H1 (cell line): Measurements from ENCODE around the gene RBBP8. TPM values are rescaled to one million over a fixed set of nuclear protein-coding genes. Genes with fewer than 3 reads are reported as not detected.

ENCODE experiments used
- CTCF ChIA-PET: fragments of 300-600 bp; sonication (Branson Sonifier 250); formaldehyde crosslinking; loops from one replicate; lab custom pipeline; 2021; ENCODE audit not compliant: partially characterized antibody; lab: Charles Lee
- POLR2A ChIA-PET: fragments of 300-600 bp; sonication (Branson Sonifier 250); formaldehyde crosslinking; loops from one replicate; lab custom pipeline; 2021; ENCODE audit warnings: inconsistent platforms; ENCODE audit not compliant: partially characterized antibody; lab: Charles Lee
- DNase-seq, 2 experiments: peaks; one replicate each; pipeline versions ENCODE4 v3.0.0 to v3.0.0-alpha.2; 2010 to 2022; ENCODE audit warnings: low spot score in 2 of 2, low read depth in 1 of 2, mixed read lengths in 1 of 2
- FAIRE-seq: peaks from 2 replicates; lab custom pipeline; 2011; peaks lifted over from hg19 to GRCh38; lab: Jason Lieb, UNC
- H2AFZ ChIP-seq: 2 replicates; pipeline ENCODE4 v1.8.1; 2012; ENCODE audit warnings: low read length, inconsistent platforms
- H2AK5ac ChIP-seq: 2 replicates; pipeline ENCODE4 v1.6.1; 2013; ENCODE audit warnings: low read depth, low read length
- H2BK120ac ChIP-seq: replicated peaks from 2 replicates; pipeline ENCODE3; 2013; ENCODE audit warnings: low read depth, low read length, inconsistent platforms
- H2BK12ac ChIP-seq: 2 replicates; pipeline ENCODE4 v1.6.1; 2013; ENCODE audit warnings: low read depth, low read length
- H2BK15ac ChIP-seq: 2 replicates; pipeline ENCODE4 v1.6.1; 2013; ENCODE audit warnings: low read length
- H2BK20ac ChIP-seq: 2 replicates; pipeline ENCODE4 v1.6.1; 2013; ENCODE audit warnings: low read length
- H2BK5ac ChIP-seq: 2 replicates; pipeline ENCODE4 v1.6.1; 2013; ENCODE audit warnings: low read depth, low read length
- H3K14ac ChIP-seq: 2 replicates; pipeline ENCODE4 v1.6.1; 2013; ENCODE audit warnings: inconsistent platforms; ENCODE audit not compliant: insufficient read length
- H3K18ac ChIP-seq: 2 replicates; pipeline ENCODE4 v1.6.1; 2013; ENCODE audit warnings: low read length; ENCODE audit errors: extremely low read depth
- H3K23ac ChIP-seq: 2 replicates; pipeline ENCODE4 v1.6.1; 2013; ENCODE audit warnings: inconsistent platforms; ENCODE audit not compliant: insufficient read length
- H3K23me2 ChIP-seq: 2 replicates; pipeline ENCODE4 v1.6.1; 2013; ENCODE audit warnings: low read depth, low read length
- H3K27ac ChIP-seq: 2 replicates; pipeline ENCODE4 v1.6.1; 2011; ENCODE audit warnings: low read depth, low read length, inconsistent platforms
- H3K27me3 ChIP-seq, 4 experiments: replicated peaks in 1 of 4; 1 replicate in 1 of 4; 2 replicates in 3 of 4; pipeline versions ENCODE4 v1.6.1 to v1.8.1; 2011 to 2013; ENCODE audit warnings: low read length in 3 of 4, mild to moderate bottlenecking in 3 of 4, inconsistent platforms in 2 of 4, mixed read lengths in 2 of 4, moderate library complexity in 1 of 4; ENCODE audit not compliant: control insufficient read depth in 3 of 4, insufficient read depth in 3 of 4; ENCODE audit errors: extremely low read depth in 1 of 4
- H3K36me3 ChIP-seq, 4 experiments: 2 replicates each; pipeline versions ENCODE4 v1.6.1 to v1.8.1; 2011 to 2013; ENCODE audit warnings: mild to moderate bottlenecking in 4 of 4, low read length in 3 of 4, moderate library complexity in 2 of 4, control low read depth in 1 of 4, inconsistent platforms in 1 of 4; ENCODE audit not compliant: insufficient read depth in 4 of 4, control insufficient read depth in 2 of 4
- H3K4ac ChIP-seq: replicated peaks from 2 replicates; pipeline ENCODE3; 2013; ENCODE audit warnings: low read length, low read depth, mixed read lengths, inconsistent platforms; ENCODE audit not compliant: insufficient read length
- H3K4me1 ChIP-seq, 4 experiments: replicated peaks in 1 of 4; 1 replicate in 1 of 4; 2 replicates in 3 of 4; pipeline versions ENCODE4 v1.6.1 to v1.8.1; 2011 to 2013; ENCODE audit warnings: low read length in 3 of 4, inconsistent platforms in 2 of 4, mixed read lengths in 1 of 4; ENCODE audit not compliant: insufficient read depth in 4 of 4, control insufficient read depth in 3 of 4
- H3K4me2 ChIP-seq, 2 experiments: 2 replicates each; pipeline versions ENCODE4 v1.6.1 to v1.8.1; 2011 to 2013; ENCODE audit warnings: low read depth in 2 of 2, low read length in 2 of 2, control low read depth in 1 of 2, inconsistent platforms in 1 of 2, mild to moderate bottlenecking in 1 of 2; ENCODE audit not compliant: insufficient read depth in 1 of 2
- H3K4me3 ChIP-seq, 4 experiments: fragments of 200-600, 300-600 bp in 1 of 4; sonication (generic), shearing (Covaris generic), sonication (Bioruptor Twin) in 1 of 4; 2 replicates each; pipeline versions ENCODE4 v1.5.1 to v1.8.1; 2011 to 2016; ENCODE audit warnings: low read length in 4 of 4, low read depth in 3 of 4, control low read depth in 2 of 4, inconsistent platforms in 2 of 4, mild to moderate bottlenecking in 2 of 4, mixed read lengths in 1 of 4, moderate library complexity in 1 of 4; ENCODE audit not compliant: insufficient read depth in 2 of 4; ENCODE audit errors: extremely low read depth in 1 of 4
- H3K56ac ChIP-seq: replicated peaks from 2 replicates; pipeline ENCODE3; 2013; ENCODE audit warnings: low read depth, mild to moderate bottlenecking, mixed read lengths, low read length, inconsistent platforms; ENCODE audit not compliant: insufficient read length
- H3K79me1 ChIP-seq: 2 replicates; pipeline ENCODE4 v1.6.1; 2013; ENCODE audit warnings: low read depth, low read length, control low read depth
- H3K79me2 ChIP-seq, 2 experiments: 2 replicates each; pipeline versions ENCODE4 v1.6.1 to v1.8.1; 2012 to 2013; ENCODE audit warnings: low read length in 2 of 2, mild to moderate bottlenecking in 2 of 2, inconsistent platforms in 1 of 2; ENCODE audit not compliant: insufficient read depth in 2 of 2, control insufficient read depth in 1 of 2
- H3K9ac ChIP-seq, 4 experiments: replicated peaks in 1 of 4; 1 replicate in 1 of 4; 2 replicates in 3 of 4; pipeline versions ENCODE4 v1.6.1 to v1.8.1; 2011 to 2013; ENCODE audit warnings: low read depth in 3 of 4, low read length in 3 of 4, control low read depth in 2 of 4, mild to moderate bottlenecking in 2 of 4, moderate library complexity in 2 of 4, inconsistent platforms in 1 of 4; ENCODE audit errors: extremely low read depth in 1 of 4
- H3K9me3 ChIP-seq, 2 experiments: 2 replicates each; pipeline versions ENCODE4 v1.6.1 to v1.8.1; 2012 to 2013; ENCODE audit warnings: mild to moderate bottlenecking in 2 of 2, moderate library complexity in 2 of 2, control low read depth in 1 of 2, inconsistent platforms in 1 of 2, low read depth in 1 of 2, low read length in 1 of 2, mixed read lengths in 1 of 2; ENCODE audit not compliant: insufficient read depth in 2 of 2
- H4K20me1 ChIP-seq, 2 experiments: replicated peaks in 1 of 2; 2 replicates each; pipeline versions ENCODE3 to v1.8.1; 2011 to 2013; ENCODE audit warnings: inconsistent platforms in 2 of 2, low read length in 2 of 2, mild to moderate bottlenecking in 1 of 2; ENCODE audit not compliant: insufficient read depth in 2 of 2, control insufficient read depth in 1 of 2
- H4K5ac ChIP-seq: 2 replicates; pipeline ENCODE4 v1.6.1; 2013; ENCODE audit warnings: low read length, low read depth, mixed read lengths, inconsistent platforms; ENCODE audit not compliant: insufficient read length
- H4K8ac ChIP-seq: 2 replicates; pipeline ENCODE4 v1.8.0; 2013; ENCODE audit warnings: mild to moderate bottlenecking, moderate library complexity, low read length, inconsistent platforms; ENCODE audit not compliant: insufficient read depth; ENCODE audit errors: extremely low read depth
- H4K91ac ChIP-seq: replicated peaks from 2 replicates; pipeline ENCODE3; 2013; ENCODE audit warnings: low read length, mixed read lengths, inconsistent platforms; ENCODE audit not compliant: insufficient read length
- KDM1A ChIP-seq: fragments of 200-600, 300-600 bp; sonication (generic); IDR thresholded peaks from 2 replicates; pipeline ENCODE4 v1.7.1; 2016; ENCODE audit warnings: mild to moderate bottlenecking, low read length, borderline replicate concordance
- KDM4A ChIP-seq: IDR thresholded peaks from one replicate; pipeline ENCODE4 v1.7.1; 2012; ENCODE audit warnings: low read depth, mild to moderate bottlenecking, moderate library complexity, low read length, inconsistent platforms; ENCODE audit not compliant: severe bottlenecking
- WGBS, 2 experiments: shearing (Covaris generic) in 1 of 2; methylation state at CpG; one replicate each; pipeline versions ENCODE4 v1.1.6 to v1.1.7; 2013 to 2015; ENCODE audit warnings: low lambda C conversion rate in 2 of 2, mixed read lengths in 2 of 2, inconsistent platforms in 1 of 2, low coverage in 1 of 2, missing lambda C conversion rate in 1 of 2; ENCODE audit not compliant: insufficient replicate concordance in 2 of 2, insufficient coverage in 1 of 2, insufficient read length in 1 of 2; ENCODE audit errors: extremely low coverage in 1 of 2, missing lambda C conversion rate in 1 of 2; 5-methylcytosine and 5-hydroxymethylcytosine counted together
- polyA plus RNA-seq, 7 experiments: library from polyadenylated mRNA; depleted of rRNA in 3 of 7; stranded (reverse) in 5 of 7; unstranded in 2 of 7; fragments of >200 nt in 5 of 7; fragments of 200-250 nt in 2 of 7; gene quantifications; 1 replicate in 5 of 7; 2 replicates in 1 of 7; 4 replicates in 1 of 7; pipeline versions ENCODE4 v1.2.1 to v1.2.3, GENCODE V29; 2011 to 2013; ENCODE audit warnings: missing spikeins in 2 of 7, mixed read lengths in 2 of 7
- total RNA-seq: library from RNA; stranded (reverse); fragmentation: NEBNext Ultra II Directional; extraction: Animal tissue kit (Norgen Biotek cat#: 25700); gene quantifications from 2 replicates; pipeline ENCODE4 v1.2.1, GENCODE V29; 2021

The RBBP8 gene
- total and polyA plus RNA-seq, 2 of the 8 experiments (the other 6 are each of a cell fraction or from before 2014, with no cell fraction given): 16.1 to 65.8 TPM

DNA sequence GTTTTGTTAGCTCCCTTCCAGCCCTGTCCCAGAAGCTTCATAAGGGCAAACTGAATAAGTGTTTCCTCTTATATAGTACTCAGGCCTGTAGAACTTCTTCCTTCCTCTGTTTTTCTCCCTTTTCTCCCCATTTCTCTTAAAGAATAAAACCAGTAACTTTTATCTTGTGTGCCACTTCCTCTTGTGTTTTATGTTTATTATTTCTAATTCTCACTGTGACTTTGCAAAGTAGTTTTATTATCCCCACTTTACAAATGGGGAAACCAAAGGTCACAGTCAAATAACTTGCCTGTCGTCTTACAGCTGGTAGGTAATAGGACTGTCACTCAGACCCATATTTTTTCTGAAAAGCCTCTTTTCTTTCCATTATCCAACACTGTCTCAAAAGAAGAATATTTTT, 42.4 kb downstream of the RBBP8 start:
- Histone ChIP-seq H3K23me2 (no peaks in the 10 kb centered on the region), H4K91ac (no peak overlapping the region), H3K56ac (no peak overlapping the region), H3K79me1 (no peaks in the 10 kb centered on the region), H3K14ac (no peak overlapping the region), H4K20me1 (no peaks in the 10 kb centered on the region), H3K4me2 (no peak overlapping the region), H3K4me1 (no peaks in the 10 kb centered on the region), H2BK12ac (no peak overlapping the region), H2AK5ac (no peak overlapping the region), H3K9ac (no peak overlapping the region), H3K9me3 (no peaks in the 10 kb centered on the region), H2AFZ (no peak overlapping the region), H3K36me3 (peaks cover 0 to 11% (median 2%) of the 10 kb centered on the region in 4 experiments; a peak in 2 of 8 replicates), H2BK20ac (no peak overlapping the region), H3K27me3 (no peaks in the 10 kb centered on the region), H4K5ac (no peak overlapping the region), H2BK15ac (no peak overlapping the region), H3K23ac (no peak overlapping the region), H3K79me2 (no peaks in the 10 kb centered on the region), H2BK120ac (no peak overlapping the region), H3K18ac (no peak overlapping the region), H4K8ac (no peak overlapping the region), H3K4ac (no peak overlapping the region), H3K27ac (no peak overlapping the region), H3K4me3 (no peak overlapping the region), H2BK5ac (no peak overlapping the region)
- CTCF ChIA-PET: interaction anchor here (0.9 to 1.5 kb wide), 4 partner anchors 15 to 162 kb away, joined by 3 to 5 read pairs (median 3); no protein-coding TSS in a partner anchor
- POLR2A ChIA-PET: interaction anchor here (1.3 kb wide), 1 partner anchor 42 kb away, joined by 3 read pairs; the partner anchor contains the start of gene RBBP8
- 96% methylated on average over 1 of the region's 1 CpG; no CpG with 5 or more reads in 1 of the 2 experiments for WGBS, 2 experiments
- DNase-seq (no peak), FAIRE-seq (no peak)
- TF ChIP-seq KDM4A (no peak), KDM1A (no peak)
